MM.1S (cell line): ENCODE results near the gene CD81.

Experiments
- DNase-seq: peaks from one replicate; pipeline ENCODE4 v3.0.0-alpha.2; 2015
- H2AFZ ChIP-seq: fragments of 300-600 bp; sonication (generic); 2 replicates; pipeline ENCODE4 v1.6.0; 2016; ENCODE audit warnings: antibody characterized with exemption, low read length
- H3F3A ChIP-seq: fragments of 300-600 bp; sonication (generic); 2 replicates; pipeline ENCODE4 v1.6.1; 2016; ENCODE audit warnings: mild to moderate bottlenecking, antibody characterized with exemption, low read length, moderate library complexity, mixed read lengths; ENCODE audit not compliant: insufficient read depth
- H3K27ac ChIP-seq: fragments of 300-600 bp; sonication (generic); 2 replicates; pipeline ENCODE4 v1.5.1; 2016; ENCODE audit warnings: mild to moderate bottlenecking, low read length
- H3K27me3 ChIP-seq: fragments of 300-600 bp; sonication (generic); replicated peaks from 2 replicates; pipeline ENCODE4 v1.6.0; 2016; ENCODE audit warnings: low read length; ENCODE audit not compliant: insufficient read depth
- H3K36me3 ChIP-seq: fragments of 300-600 bp; sonication (generic); replicated peaks from 2 replicates; pipeline ENCODE4 v1.6.1; 2016; ENCODE audit warnings: mild to moderate bottlenecking, low read length, mixed read lengths; ENCODE audit not compliant: insufficient read depth
- H3K4me1 ChIP-seq: fragments of 300-600 bp; sonication (generic); 2 replicates; pipeline ENCODE4 v1.6.1; 2016; ENCODE audit warnings: low read length, mixed read lengths
- H3K4me2 ChIP-seq: fragments of 300-600 bp; sonication (generic); 2 replicates; pipeline ENCODE4 v1.6.0; 2016; ENCODE audit warnings: low read depth, low read length
- H3K4me3 ChIP-seq: fragments of 300-600 bp; sonication (generic); 2 replicates; pipeline ENCODE4 v1.5.1; 2016; ENCODE audit warnings: low read length, mixed read lengths
- H3K79me2 ChIP-seq: fragments of 300-600 bp; sonication (generic); 2 replicates; pipeline ENCODE4 v1.6.1; 2016; ENCODE audit warnings: mixed run types, low read length, mixed read lengths
- H3K9ac ChIP-seq: fragments of 300-600 bp; sonication (generic); 2 replicates; pipeline ENCODE4 v1.6.1; 2016; ENCODE audit warnings: low read length, mixed read lengths
- H3K9me2 ChIP-seq: fragments of 300-600 bp; sonication (generic); replicated peaks from 2 replicates; pipeline ENCODE4 v1.6.1; 2016; ENCODE audit warnings: mild to moderate bottlenecking, low read length, mixed read lengths; ENCODE audit not compliant: insufficient read depth
- H3K9me3 ChIP-seq: fragments of 300-600 bp; sonication (generic); replicated peaks from 2 replicates; pipeline ENCODE4 v1.6.1; 2016; ENCODE audit warnings: mild to moderate bottlenecking, low read length, mixed read lengths; ENCODE audit not compliant: insufficient read depth
- H4K20me1 ChIP-seq: fragments of 300-600 bp; sonication (generic); 2 replicates; pipeline ENCODE4 v1.6.1; 2016; ENCODE audit warnings: mild to moderate bottlenecking, low read length, moderate library complexity, mixed read lengths; ENCODE audit not compliant: insufficient read depth
- CTCF ChIP-seq: fragments of 300-600 bp; sonication (generic); IDR thresholded peaks from 2 replicates; pipeline ENCODE4 v1.5.1; 2016; ENCODE audit warnings: antibody characterized with exemption, low read length, mixed read lengths
- EZH2 ChIP-seq: fragments of 300-600 bp; sonication (generic); optimal IDR thresholded peaks from 2 replicates; pipeline ENCODE3; 2017; ENCODE audit warnings: low read depth, mild to moderate bottlenecking, antibody characterized with exemption, low read length, mixed read lengths
- EZH2phosphoT487 ChIP-seq: fragments of 300-600 bp; sonication (generic); IDR thresholded peaks from 2 replicates; pipeline ENCODE4 v1.6.1; 2018; ENCODE audit warnings: antibody characterized with exemption, low read length

Gene CD81

GRCh38 chr11:2437516-2437915 lies 60.4 kb downstream of the CD81 start:
- H2AFZ ChIP-seq = no peak overlapping the region
- no peak for DNase-seq
- H3K27ac ChIP-seq = no peak overlapping the region
- H3K4me3 ChIP-seq = no peak overlapping the region
- H3K4me1 ChIP-seq = no peaks in the 10 kb centered on the region
- TF ChIP-seq CTCF = no peak
- TF ChIP-seq EZH2 = no peak
- TF ChIP-seq EZH2phosphoT487 = no peak
- no peaks in the 10 kb centered on the region for H3F3A ChIP-seq
- no peak overlapping the region for H3K4me2 ChIP-seq
- no peak overlapping the region for H3K9ac ChIP-seq
- H3K9me2 ChIP-seq = no peaks in the 10 kb centered on the region
- H3K9me3 ChIP-seq = no peaks in the 10 kb centered on the region
- no peaks in the 10 kb centered on the region for H3K36me3 ChIP-seq
- H3K27me3 ChIP-seq = no peaks in the 10 kb centered on the region
- H4K20me1 ChIP-seq = no peaks in the 10 kb centered on the region
- no peaks in the 10 kb centered on the region for H3K79me2 ChIP-seq

GRCh38 chr11:2439820-2440219 lies 62.7 kb downstream of the CD81 start:
- Histone ChIP-seq H3K4me3 (no peak overlapping the region), H3K27me3 (peaks cover 5% of the 10 kb centered on the region; the same call in 1 of the 2 replicates), H2AFZ (no peak overlapping the region), H3K79me2 (no peaks in the 10 kb centered on the region), H4K20me1 (no peaks in the 10 kb centered on the region), H3K27ac (no peak overlapping the region), H3K4me1 (no peaks in the 10 kb centered on the region), H3K9me2 (no peaks in the 10 kb centered on the region), H3K9ac (no peak overlapping the region), H3K9me3 (no peaks in the 10 kb centered on the region), H3K36me3 (no peaks in the 10 kb centered on the region), H3K4me2 (no peak overlapping the region), H3F3A (peaks cover 5% of the 10 kb centered on the region; the same call in 1 of the 2 replicates)
- no peak for DNase-seq
- TF ChIP-seq EZH2phosphoT487 (no peak), CTCF (no peak), EZH2 (no peak)

GRCh38 chr11:2440646-2441045 lies 63.5 kb downstream of the CD81 start:
- Histone ChIP-seq H3K4me2 (no peak overlapping the region), H2AFZ (no peak overlapping the region), H3F3A (peaks cover 5% of the 10 kb centered on the region; the same call in 1 of the 2 replicates), H3K9ac (no peak overlapping the region), H3K9me2 (no peaks in the 10 kb centered on the region), H3K9me3 (no peaks in the 10 kb centered on the region), H3K4me1 (no peaks in the 10 kb centered on the region), H3K4me3 (no peak overlapping the region), H3K27me3 (peaks cover 5% of the 10 kb centered on the region; the same call in 1 of the 2 replicates), H4K20me1 (no peaks in the 10 kb centered on the region), H3K27ac (no peak overlapping the region), H3K36me3 (no peaks in the 10 kb centered on the region), H3K79me2 (peaks cover 5% of the 10 kb centered on the region)
- DNase-seq = no peak
- TF ChIP-seq CTCF (no peak), EZH2 (no peak), EZH2phosphoT487 (no peak)
